Activated CD4-positive, alpha-beta T cell treated with anti-CD3 and anti-CD28 coated beads, Interleukin-2, amount 50 U/mL, for 48 hours (primary cell): ENCODE measurements around the gene DCUN1D1.

Experiments used
- DNase-seq, 2 experiments: peaks; one replicate each; pipeline ENCODE4 v3.0.0-alpha.2; 2020

The DCUN1D1 gene

GRCh38 chr3:182935803-182936202, 44.5 kb downstream of the DCUN1D1 start:
- no peak for DNase-seq

DNA sequence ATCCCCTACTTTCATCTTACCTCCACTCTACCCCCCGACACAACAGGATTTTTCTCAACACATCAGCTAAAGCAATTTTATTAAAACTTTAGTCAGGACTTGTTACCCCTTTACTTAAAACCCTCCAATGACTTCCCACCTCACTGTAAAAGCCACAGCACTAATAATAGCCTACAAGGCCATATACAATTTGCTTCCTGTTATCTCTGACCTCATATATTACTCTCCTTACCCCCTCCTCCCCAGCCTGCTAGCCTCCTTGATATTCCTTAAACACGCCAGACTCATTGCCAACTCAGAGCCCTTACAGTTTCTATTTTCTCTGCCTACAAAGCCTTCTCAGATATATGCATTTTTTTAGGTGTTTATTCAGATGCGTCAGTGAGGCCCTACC, 54.4 kb downstream of the DCUN1D1 start:
- DNase-seq = no peak

DNA sequence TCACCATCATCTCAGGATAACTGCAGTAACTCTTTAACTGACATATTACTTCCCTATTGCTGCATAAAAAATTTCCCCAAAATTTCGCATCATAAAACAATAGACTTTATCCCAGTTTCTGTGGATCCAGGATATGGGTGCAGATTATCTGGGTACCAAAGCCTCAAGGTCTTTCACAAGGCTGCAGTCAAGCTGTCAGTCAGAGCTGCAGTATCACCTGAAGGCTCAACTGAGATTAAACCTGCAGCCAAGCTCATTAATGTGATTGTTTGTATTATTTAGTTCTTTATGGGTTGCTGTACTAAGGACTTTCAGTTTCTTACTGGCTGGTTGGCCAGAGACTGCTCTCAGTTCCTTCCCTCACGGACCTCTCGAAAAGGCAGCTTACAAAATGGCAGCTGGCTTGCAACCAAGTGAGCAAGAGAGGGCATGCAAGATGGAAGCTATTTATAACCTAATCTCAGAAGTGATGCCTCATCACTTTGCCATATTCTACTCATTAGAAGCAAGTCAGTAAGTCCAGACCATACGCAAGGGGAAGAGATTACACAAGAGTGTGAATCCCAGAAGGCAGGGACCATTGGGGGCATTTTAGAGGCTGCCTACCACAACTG, 54.9 kb downstream of the DCUN1D1 start:
- no peak for DNase-seq

DNA sequence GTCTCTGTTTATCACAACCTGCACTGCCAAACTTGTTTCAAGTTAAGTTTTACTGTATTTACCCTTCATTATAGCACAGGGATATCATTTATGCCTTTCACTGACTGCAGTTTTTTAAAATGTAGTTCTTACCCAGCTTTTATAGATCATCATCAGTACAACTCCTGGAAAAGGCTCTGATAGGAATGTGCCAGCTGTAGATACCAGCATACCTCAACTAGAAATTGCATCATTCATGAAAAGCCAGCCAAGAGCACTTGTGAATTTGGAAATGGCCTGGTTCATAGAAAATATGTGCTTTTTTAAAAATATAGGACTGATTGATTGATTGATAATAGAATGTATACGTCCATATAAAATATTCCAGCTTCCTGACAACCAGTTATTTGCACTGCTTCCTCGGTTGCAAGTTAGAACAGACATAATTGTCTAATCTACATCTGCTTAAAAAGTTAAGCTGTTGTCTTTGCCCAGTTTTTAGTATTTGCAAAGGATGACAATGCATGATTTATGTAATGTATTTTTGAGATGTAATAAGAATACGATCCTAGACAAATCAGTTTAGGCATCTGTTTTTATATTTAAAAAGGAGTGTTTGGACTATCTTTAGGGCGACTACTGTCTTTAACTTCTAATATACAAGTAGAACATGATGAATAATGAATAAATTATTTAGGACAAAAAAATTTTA, 58.5 kb downstream of the DCUN1D1 start:
- DNase-seq = no peak

- no peak for DNase-seq
These were observed 59.7 kb downstream of the DCUN1D1 start for GRCh38 chr3:182920515-182921084.

DNA sequence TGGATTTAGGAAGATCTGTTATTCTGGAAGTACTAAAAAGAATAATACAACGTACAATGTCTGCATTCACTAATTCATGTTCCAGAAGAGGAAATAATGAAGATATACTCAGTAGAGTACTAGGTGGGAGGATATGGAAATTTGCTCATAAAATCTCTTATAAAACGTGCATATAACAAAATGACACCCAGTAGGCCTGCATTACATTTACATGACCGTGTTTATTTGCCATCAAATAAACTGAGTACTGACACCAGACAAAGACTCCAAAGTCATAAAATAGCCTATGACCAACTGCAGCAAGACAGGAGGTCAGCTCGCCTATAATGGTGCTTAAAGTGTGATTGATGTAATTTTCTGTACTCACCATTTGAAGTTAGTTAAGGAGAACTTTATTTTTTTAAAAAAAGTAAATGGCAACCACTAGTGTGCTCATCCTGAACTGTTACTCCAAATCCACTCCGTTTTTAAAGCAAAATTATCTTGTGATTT, 60.4 kb downstream of the DCUN1D1 start:
- no peak for DNase-seq

DNA sequence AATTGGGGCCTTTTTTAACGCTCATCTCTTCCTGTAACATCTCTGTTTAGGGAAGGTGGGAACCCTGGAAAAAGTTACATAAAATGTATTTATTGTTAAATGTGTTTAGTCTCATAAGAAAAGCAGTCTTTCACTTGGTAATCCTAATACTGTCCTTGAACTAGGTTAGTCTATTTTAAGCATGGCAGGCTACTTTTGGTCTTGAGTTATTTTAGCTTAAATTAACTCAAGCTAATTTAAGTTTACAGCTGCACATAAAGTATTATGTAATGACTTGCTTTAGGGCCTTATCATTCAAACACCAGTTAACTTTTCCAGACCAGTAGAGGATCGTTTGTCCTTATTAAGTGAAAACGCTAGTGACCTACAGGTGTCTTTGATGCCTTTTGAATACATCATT, 63.2 kb downstream of the DCUN1D1 start:
- no peak for DNase-seq

- DNase-seq = no peak
These were observed 66.0 kb downstream of the DCUN1D1 start for GRCh38 chr3:182914341-182914740.

- DNase-seq = no peak
These were observed 66.4 kb downstream of the DCUN1D1 start for GRCh38 chr3:182913889-182914288.

- DNase-seq = no peak
These were observed 67.9 kb downstream of the DCUN1D1 start for GRCh38 chr3:182912474-182912873.

- no peak for DNase-seq
These were observed 68.6 kb downstream of the DCUN1D1 start for GRCh38 chr3:182911782-182912111.

GRCh38 chr3:182910936-182911781, 69.2 kb downstream of the DCUN1D1 start:
- no peak for DNase-seq

DNA sequence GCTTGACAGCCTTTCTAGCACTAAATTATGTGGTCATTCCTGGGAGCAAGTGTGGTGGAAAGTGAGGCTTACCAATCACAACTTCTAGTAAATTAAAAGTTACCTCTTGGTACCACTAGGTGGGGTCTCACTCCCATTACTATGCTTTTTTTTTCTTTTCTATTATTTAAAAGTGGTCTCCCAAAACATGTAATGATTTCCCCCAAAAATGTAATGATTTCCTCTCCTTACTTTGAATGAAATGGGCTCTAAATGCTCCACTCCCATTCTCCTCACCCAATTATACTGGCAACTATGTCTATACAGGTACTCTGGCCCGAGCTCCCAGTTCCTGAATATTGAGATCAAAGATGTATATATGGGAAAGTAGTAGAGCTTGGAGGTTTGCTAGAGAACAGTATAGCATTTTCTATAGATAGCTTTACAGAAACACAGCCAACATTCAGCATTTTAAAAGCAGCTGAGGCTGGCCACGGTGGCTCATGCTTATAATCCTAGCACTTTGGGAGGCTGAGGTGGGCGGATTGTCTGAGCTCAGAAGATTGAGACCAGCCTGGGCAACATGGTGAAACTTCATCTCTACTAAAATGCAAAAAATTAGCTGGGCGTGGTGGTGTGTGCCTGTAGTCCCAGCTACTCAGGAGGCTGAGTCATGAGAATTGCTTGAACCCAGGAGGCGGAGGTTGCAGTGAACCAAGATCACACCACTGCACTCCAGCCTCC, 70.9 kb downstream of the DCUN1D1 start:
- DNase-seq = no peak

- DNase-seq = no peak
These were observed 71.9 kb downstream of the DCUN1D1 start for GRCh38 chr3:182908471-182908870.

DNA sequence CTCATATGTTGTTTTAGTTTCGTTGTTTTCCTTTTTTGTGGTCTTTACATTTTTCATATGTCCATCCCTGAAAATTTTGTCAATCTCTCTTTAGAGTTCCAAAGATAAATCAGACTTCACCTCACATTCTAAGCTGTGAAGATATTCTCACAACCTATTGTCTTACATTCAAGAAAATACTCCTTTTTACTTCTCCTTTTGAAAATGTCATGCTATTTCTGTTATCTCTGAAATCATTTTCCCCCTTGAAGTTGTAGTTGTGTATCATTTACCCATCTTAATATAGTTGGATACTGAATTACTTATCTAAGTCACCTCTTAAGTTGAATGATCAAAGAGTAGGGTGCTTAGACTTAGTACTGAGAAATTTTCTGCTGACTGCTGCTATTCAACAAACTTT, 74.3 kb downstream of the DCUN1D1 start:
- DNase-seq = no peak

- DNase-seq = no peak
These were observed 74.7 kb downstream of the DCUN1D1 start for GRCh38 chr3:182905623-182906022.

- no peak for DNase-seq
These were observed 76.2 kb downstream of the DCUN1D1 start for GRCh38 chr3:182904164-182904563.

DNA sequence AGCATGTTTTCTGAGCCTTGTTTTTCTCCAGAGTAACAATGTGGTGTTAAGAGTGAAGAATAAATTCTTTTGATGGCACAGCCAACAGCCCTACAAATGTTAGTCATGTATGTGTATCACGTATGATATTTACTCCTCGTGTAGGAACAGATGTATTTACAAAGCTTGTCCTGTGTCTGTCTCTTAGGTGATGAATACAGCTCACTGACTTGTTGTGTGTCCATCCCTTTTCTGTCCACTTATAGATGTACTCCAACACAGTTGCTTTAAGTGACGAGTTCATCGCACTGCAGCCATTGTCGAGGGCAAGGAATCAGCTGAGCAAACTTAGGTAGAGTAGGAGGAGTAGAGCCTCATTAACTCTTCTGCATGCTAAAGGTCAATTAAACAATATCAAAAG, 78.1 kb downstream of the DCUN1D1 start:
- DNase-seq = no peak

DNA sequence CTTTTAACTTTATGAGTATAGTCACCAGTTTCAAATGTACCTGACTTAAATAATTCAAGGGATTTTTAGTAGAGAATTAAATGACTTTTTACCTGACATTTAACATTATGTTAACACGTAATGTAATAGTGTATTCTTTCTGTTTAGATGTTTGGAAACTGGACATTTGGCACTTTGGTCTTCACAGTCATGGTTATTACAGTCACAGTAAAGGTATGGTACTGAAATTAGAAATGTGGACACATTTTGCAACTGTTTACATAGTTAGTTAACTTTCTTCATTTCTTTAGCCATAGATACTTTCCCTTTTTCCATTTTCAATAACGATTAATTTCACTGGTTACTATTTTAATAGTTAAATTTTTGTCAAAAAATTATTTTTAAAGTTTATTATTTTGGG, 83.8 kb downstream of the DCUN1D1 start:
- no peak for DNase-seq

DNA sequence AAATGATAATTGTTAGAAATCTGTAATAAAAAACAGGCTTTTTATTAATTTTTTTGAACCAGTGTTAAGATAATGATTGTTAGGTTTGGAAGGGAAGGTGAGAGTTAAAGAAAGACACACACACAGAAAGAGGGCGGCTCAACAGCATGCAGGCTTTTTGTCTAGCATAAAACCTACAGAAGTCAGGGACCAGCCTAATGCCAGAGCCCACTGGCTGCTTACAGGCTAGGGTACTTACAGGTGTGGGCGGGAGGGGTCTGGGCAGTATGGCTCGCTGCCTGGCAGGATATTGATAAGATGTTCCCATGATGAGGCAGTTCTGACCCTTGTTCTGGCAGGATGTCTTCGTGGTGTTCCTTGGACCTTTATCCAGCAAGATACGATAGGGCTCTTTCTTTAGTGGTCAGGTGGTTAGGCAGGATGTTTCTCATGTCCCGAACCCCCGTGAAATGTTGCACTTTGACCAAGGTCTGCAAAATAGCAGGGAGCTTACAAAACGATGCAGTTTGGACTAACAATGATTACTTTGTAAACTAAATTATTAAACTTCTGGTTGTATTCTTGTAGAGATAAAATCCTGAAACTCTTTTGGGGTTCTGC, 84.7 kb downstream of the DCUN1D1 start:
- no peak for DNase-seq

- no peak for DNase-seq
These were observed 88.1 kb downstream of the DCUN1D1 start for GRCh38 chr3:182892226-182892625.

DNA sequence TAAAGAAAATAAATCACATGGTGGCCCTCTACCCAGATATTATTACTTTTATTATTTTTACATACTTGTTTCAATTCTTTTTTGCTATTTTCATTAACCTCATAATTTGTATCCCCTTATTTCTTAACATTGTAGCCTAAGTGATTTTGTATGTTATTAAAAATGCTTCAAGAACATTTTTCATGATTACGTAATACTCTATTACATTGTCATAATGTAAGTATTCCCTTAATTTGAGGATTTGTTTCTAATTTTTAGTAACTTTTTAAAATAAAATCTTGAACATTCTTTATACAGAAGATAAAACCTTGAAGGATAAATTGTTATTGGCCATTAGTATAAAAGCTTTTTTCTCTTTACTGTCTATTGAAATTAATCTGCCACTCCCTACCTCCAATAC, 89.0 kb downstream of the DCUN1D1 start:
- DNase-seq = no peak
